Fibroblast of skin of back (primary cell): ENCODE data around the gene TMEM52B.
"Not testable (repeated sequence)": the region's sequence is repeated elsewhere in the genome, so short reads cannot be mapped to it uniquely, and the experiment has no call there.

ENCODE experiments used
- DNase-seq: peaks from one replicate; pipeline ENCODE4 v3.0.0-alpha.2; 2013

The TMEM52B gene

DNA sequence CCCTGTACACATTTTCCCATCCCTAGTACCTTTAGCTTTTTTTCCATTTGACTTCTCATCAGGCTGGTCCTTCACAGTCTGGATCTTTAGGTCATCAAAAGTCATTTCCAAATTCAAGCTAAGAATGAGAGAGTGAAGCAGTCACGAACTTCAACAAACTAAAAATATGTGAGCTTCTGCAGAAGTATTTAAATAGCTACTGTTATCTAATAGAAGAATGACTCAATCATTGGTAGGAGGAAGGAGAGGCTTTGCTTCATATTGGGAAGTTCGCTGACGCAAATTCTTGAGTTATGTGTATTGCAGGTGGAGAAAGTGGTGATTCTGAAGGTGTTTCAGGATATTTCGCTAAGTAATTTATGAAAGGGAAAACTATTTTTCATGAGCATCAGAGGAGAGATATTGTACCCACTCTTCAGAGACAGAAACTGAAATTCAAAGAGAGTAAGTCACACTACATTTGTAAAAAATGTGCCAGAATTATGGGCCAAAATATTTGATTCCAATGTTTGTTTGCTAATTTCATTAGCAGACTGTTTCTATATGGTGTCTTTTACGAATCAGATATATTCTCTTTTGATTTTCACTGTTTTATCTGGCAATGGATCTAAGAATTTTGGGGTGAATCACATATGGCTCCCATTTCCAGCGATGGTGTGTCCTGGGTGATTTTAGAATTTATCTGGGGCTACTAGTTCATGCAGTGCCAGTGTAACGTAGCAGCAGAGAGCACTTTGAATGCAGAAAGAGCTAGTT is 6.7 kb upstream of the TMEM52B start, which contains the start of gene OLR1:
TSS of gene OLR1 (minus strand) at position 160 of the 756 bp plus-strand sequence. CDS start at position 105, 55 bp downstream.
- DNase-seq: no peak

DNA sequence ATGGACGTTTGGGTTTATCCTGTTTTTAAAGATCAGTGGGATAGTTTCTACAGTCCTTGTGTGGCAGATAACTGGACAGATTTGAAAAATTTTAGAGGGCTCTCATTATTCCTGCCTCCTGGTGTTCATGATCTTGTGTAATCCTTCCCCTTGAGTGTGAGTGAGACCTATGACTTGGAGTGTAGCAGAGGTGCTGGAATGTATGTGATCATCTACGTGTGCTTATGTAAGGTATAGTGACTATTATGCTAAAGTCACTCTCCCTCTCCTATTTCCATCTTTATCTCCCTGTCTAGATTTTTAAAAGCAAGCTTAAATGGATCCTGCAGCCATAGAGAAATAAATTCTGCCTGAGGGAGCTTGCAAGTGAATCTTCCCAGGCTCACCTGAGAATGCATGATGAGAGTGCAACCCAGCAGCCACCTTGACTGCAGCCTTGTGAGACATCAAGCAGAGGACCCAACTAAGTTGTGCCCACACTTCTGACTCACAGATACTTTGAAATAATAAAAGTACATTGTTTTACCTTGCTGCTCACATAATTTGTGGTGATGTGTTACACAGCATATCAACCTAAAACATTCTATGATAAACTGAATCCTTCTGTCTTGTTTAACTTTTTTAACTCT is 3.7 kb upstream of the TMEM52B start:
- DNase-seq: no peak

DNA sequence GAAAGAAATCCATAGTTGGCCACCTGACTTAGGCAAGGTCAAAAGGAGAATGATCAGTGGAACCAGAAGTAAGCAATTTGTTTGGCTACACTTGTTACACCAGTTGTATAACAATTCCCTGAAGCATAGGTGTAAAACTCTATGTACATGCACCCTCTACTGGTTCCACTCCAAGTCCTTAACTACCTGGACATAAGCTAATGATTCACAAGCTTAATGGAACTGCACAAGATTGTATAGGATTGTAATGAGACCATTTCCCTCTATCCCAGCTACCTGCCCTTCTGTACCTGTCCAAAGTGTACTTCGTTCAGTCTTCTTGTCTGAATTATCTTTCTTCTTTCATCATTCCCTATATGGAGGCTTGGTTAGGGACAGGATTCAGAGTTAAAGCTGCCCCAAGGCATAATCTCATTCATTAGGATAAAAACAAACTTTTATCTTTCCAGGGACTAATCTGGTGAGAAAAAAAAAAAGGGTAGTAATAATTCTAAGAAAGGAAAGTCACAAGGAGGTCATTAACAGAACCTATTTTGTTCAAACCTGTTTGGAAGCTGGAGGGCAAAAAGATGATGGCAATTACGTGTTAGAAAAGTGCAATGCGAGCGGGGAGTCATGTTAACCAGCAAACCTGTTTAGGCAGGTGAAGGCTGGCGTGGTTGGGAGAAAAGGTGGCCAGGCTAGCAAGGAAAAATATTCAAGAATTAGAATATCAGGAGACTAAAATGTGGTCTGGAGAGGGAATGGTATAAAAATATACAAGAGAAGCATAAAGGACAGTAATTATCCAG is 2.8 kb upstream of the TMEM52B start:
- no peak for DNase-seq

DNA sequence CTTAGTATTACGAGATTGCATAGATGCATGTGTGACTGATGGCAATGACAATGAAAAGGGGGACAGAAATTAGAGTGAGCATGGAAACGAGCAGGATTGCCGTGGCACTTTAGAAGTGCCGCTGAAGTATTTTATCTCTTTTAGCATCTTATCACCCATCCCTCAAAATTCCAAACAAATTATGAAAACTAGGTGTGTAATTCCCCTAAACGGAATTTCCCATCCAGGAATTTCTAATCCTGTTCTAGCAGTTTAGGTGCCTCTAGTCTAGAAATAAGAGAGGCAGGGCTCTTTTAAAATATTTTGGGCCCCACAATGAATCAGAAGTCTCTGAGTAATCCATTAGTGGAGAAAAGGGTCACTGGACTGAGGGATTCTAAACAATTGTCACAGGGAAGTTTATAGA is 947 bp downstream of the TMEM52B start:
- DNase-seq: no peak

DNA sequence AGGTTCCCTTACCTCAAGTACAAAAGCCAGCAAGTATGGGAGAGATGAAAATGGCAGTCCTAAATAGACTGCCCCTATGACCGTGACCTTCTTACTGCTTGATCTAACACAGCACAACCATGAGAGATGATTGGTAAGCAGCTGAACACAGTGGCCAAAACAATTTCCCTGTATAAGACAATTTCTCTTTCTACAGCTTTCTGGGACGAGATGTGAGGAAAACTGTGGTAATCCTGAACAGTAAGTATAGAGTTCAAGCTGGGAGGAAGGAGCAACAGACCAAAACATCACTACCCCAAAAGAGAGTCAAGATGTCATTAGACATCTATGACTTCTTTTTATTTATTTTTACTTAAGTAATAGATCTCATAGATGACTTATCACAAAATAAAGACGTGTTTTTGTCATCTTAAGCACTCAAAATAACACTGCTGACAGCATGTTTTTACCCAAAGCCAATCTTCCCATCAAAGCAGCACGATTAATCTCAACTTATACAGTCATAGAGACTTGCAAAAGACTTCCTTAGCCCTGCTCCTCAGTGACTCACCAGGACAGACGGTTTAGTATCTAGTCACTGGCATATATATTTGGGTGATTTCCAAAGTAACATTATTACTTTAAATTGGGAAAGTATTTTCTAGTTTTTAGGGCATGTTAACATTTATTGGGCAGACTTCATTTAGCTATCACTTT is 3.7 kb downstream of the TMEM52B start:
- peak; percentile 86 for DNase-seq

DNA sequence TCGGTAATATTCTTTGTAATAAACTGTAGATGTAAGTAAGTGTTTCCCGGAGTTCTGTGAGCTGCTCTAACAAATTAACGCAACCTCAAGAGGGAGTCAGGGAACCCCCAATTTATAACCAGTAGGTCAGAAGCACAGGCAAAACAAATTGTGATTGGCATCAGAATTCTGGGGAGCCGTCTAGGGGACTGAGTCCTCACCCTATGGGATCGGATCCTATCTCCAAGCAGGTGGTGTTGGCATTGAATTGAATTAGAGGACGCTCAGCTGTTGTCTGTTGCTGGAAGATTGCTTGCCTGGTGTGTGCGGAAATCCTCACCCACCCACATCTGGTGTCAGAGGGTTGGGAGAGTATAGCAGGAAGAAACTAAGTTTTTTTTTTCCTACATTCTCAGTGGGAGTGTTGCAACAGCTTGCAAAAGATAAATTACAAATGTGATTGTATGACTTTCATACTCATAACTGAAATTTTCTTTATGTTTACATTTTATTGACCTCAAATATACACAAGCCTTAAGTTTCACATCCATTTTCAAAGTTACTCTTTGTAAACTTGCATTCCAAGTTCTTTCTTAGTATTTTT is 5.5 kb downstream of the TMEM52B start:
- peak; percentile 59 for DNase-seq

DNA sequence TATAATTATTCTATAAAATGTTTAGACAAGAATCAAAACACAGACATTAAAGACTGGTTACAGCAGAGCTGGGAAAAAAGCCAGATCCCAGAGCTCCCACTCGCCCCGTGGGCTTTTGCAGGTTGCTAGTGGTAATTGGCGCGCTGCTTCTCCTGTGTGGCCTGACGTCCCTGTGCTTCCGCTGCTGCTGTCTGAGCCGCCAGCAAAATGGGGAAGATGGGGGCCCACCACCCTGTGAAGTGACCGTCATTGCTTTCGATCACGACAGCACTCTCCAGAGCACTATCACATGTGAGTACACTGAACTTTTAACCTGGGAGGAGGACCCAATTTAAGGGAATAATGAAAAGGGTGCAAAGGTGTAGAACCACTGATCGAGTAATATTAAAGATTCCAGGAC is 7.5 kb downstream of the TMEM52B start:
- DNase-seq: no peak

DNA sequence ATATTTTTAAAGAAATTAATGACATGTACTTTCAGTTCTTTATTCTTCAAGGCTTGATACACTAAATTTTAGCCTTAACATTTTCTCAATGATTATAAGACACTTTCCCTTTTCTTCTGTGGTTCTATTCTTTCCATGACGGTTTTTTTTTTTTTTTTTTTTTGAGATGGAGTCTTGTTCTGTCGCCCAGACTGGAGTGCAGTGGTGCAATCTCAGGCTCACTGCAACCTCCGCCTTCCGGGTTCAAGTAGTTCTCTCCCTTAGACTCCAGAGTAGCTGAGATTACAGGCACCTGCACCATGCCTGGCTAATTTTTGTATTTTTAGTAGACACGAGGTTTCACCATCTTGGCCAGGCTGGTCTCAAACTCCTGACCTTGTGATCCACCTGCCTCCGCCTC is 8.1 kb downstream of the TMEM52B start:
- not testable (repeated sequence) for DNase-seq

DNA sequence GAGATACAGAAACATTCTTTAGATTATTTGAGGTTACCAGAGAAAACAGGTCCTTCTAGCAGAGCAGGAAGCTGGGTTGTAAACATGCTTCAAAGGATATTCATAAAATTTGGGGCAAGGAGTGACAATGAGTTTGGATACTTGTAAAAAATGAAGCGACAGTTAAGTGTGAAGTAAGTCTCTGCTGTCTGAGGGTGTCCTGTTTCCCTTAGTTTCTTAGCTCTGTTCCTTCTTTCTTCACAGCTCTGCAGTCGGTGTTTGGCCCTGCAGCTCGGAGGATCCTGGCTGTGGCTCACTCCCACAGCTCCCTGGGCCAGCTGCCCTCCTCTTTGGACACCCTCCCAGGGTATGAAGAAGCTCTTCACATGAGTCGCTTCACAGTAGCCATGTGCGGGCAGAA is 10.8 kb downstream of the TMEM52B start:
- no peak for DNase-seq

DNA sequence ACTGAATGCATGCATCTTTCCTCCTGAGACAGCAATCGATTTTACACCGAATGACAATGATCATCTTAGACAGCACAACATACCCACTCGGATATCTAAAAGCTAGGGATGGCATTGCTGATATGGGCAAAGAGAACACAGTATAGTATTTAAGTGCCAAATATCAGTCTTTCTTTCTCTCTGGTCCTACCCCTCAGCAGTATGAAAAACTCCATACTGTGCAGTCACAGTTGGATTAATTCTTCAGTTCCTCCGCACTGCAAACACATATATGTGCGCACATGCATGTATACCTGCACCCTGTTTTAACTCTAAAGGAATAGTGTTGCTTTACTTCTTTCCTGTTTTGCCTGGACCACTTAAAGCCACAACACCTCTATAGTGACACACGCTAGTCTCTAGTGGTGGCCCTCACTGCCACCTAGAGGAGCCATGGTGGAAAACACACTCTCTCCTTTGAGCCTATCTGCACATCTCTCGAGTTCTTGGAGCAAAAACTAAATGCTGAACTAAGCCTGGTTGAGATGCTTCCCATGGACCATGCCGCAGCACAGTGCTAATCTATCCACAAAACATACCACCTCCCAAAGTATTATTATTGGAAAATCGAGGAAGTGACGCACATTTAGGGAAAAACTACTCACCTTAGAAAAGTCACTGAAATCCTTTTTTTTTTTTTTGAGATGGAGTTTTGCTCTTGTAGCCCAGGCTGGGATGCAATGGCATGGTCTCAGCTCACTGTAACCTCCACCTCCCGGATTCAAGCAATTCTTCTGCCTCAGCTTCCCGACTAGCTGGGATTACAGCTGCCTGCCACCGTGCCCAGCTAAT is 11.9 kb downstream of the TMEM52B start:
- DNase-seq: peak; percentile 67

DNA sequence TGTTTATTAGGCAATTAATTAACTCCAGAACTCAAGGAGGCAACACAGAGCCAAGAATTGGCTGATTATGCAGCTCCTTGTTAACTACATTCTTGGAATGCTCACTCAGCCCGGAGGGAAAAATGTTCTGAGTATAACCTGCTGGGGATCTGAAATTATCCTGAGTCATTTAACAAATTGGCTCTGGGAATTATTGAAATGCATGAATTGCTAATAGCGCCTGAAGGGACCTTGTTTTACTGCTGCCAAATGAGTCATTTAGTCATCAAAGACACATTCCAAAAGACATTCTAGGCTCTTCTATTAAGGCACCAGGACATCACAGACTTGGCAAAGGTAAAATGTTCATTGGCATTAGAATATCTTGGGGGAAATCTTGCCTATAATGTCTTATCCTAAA is 13.0 kb downstream of the TMEM52B start:
- peak; percentile 70 for DNase-seq

DNA sequence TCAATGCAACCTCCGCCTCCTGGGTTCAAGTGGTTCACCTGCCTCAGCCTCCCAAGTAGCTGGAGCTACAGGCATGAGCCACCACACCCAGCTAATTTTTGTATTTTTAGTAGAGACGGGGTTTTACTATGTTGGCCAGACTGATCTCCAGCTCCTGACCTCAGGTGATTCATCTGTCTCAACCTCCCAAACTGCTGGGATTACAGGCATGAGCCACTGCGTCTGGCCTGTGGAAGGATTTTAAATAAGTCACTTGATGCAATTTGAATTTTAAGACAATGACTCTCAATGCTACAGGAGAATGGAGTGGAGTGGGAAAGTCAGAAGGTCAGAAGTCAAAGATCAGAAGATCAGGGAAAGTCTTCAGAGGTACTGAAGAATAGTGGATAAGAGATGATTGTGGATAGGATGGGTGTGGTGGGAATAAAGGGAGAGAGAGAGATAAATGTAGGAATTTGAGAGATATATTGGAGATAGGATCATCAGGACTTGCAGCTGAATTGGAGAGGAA is 15.4 kb downstream of the TMEM52B start:
- no peak for DNase-seq

DNA sequence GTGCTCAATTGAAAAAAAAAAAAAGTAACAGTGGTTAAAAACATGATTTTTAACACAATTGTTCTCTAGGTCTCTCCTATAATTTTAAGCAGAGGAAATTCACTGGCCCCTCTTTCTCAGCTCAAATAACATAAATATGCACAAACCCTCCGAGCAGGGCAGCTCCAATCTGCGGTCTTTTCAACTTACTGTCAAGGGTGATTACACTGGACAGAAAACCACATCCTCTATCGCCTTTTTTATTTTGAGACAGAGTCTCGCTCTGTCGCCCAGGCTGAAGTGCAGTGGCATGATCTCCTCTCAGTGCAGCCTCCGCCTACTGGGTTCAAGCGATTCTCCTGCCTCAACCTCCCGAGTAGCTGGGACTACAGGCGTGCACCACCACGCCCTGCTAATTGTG is 17.4 kb downstream of the TMEM52B start:
- no peak for DNase-seq

DNA sequence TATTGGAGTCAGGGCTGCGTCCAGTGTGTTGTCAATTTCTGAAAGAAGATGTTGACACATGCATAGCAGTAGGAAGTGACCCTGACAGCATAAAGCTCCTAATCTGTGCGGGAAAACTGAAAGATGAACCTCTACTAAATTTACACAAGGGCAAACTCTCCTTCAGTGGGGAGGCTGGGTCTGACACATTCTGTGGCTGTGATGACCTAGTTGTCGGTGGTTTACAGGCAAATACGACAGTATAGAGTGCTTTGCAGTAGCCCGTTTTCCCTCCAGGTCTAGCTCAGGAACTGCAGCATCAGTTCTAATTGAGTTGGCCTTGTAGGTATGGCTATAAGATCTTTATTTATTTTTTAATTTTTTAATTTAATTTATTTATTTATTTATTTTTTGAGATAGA is 19.0 kb downstream of the TMEM52B start:
- no peak for DNase-seq

DNA sequence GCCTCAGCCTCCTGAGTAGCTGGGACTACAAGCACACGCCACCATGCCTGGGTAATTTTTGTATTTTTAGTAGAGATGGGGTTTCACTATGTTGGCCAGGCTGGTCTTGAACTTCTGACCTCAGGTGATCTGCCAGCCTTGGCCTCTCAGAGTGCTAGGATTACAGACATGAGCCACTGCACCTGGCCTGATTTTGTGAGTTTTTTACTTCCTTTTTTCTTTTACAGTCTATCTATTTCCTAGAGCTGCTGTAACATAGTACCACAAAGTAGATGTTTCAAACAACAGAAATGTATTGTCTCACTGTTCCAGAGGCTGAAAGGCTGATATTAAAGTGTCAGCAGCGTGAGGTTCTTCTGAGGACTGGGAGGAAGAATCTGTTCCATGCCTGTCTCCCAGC is 25.7 kb downstream of the TMEM52B start:
- not testable (repeated sequence) for DNase-seq

DNA sequence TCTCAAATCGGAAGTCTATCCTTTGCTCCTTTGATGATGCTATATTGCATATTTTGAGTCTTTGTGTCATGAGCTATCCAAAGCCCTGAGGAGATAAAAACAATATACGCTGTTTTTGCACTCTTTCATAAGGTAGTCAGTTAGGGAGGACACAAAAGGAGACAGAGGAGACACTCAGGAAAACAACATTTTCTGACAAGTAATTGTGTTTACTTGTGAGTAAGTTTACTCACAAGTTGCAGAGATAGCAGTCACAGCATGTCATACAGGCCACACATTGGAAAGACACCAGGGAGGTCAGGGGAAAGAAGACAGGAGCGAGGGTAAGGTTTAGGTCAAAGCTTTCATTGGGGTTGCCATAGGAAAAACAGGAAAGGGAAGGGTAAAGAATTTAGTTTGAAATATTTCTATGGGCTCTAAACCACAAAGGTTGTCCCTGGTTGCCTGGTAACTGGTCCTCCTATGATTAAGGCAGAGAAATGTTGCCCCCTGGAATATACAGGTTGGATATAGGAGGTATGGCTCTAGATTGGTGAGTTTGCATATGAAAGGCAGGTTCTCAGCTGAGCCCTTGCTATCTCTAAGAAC is 26.5 kb downstream of the TMEM52B start:
- peak; percentile 75 for DNase-seq

DNA sequence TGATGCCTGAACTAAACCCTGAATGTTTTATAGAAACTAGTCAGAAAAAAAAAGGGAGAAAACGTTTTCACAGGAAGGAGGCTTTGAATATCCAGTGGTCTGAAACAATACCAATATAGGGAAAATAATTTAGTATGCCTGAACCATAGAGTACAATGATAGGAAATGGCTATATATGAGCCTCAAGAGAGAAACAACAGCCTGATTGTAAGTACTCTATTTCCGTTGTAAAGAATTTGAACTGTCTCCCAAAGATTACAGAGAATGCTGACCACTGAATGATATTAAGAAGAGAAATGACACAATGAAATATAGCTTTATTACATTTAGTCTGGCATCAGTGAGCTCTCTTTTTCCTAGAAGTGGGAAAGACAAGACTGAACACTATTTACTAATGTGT is 28.3 kb downstream of the TMEM52B start:
- DNase-seq: no peak

DNA sequence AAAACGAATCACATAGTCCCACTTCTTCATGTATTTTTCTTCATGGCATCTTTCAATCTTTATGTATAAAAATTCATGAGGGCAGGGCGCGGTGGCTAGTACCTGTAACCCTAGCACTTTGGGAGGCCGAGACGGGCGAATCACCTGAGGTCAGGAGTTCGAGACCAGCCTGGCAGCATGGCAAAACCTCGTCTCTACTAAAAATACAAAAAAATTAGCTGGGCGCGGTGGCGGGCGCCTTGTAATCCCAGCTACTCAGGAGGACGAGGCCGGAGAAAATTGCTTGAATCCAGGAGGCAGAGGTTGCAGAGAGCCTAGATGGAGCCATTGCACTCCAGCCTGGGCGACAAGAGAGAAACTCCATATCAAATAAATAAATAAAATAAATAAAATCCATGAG is 31.4 kb downstream of the TMEM52B start:
- no peak for DNase-seq

DNA sequence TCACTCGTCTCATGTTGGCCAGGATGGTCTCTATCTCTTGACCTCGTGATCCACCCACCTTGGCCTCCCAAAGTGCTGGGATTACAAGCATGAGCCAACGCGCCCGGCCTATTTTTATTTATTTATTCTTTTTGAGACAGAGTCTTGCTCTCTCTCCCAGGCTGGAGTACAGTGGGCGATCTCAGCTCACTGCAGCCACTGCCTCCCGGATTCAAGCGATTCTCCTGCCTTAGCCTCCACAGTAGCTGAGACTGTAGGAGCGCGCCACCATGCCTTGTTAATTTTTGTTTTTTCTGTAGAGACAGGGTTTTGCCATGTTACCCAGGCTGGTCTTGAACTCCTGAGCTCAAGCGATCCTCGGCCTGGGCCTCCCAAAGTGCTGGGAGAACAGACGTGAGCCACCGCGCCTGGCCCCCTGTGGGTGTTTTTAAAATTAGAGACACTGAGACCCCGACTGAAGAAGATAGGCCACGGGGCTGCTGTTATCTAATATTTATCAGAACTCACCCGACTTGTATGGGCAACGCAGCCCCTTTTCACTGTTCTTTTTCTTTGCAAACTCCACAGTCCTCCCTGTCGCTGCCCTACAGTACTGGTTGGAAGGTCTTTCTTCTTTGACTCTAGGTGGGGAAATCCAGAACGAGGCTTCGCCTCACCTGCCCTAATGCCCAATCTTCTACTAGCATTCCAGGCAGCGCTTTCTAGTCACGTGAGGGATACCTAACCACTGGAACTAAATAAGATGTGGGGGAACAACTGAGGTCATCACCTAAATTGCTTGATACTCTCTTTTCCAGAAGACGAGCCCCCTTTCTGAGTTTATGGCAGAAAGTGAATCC is 32.5 kb downstream of the TMEM52B start:
- no peak for DNase-seq
